HepG2 (cell line): ENCODE results near the gene RTN1. TPM values are rescaled to one million over a fixed set of nuclear protein-coding genes. Genes with fewer than 3 reads are reported as not detected.
A peak's percentile ranks its signal among the peaks of the same experiment; 100 is the strongest.

Source experiments
- HNRNPL ChIP-seq: fragments of 200-400 bp; formaldehyde crosslinking; IDR thresholded peaks from 2 replicates; pipeline ENCODE4 v1.6.1; 2017; ENCODE audit warnings: mild to moderate bottlenecking, low read depth, low read length
- HNRNPUL1 ChIP-seq: fragments of 200-400 bp; formaldehyde crosslinking; IDR thresholded peaks from 2 replicates; pipeline ENCODE4 v1.6.1; 2017; ENCODE audit warnings: low read depth, mild to moderate bottlenecking, low read length, moderate library complexity
- MEIS1 ChIP-seq: sonication (generic); formaldehyde crosslinking; IDR thresholded peaks from 2 replicates; pipeline ENCODE4 v1.9.0; 2021; ENCODE audit warnings: mild to moderate bottlenecking, missing genetic modification reagents, moderate library complexity, borderline replicate concordance
- NR1H2 ChIP-seq: sonication (generic); formaldehyde crosslinking; IDR thresholded peaks from 2 replicates; pipeline ENCODE4 v1.8.1; 2022; ENCODE audit warnings: low read depth, missing genetic modification reagents, borderline replicate concordance
- PCBP1 ChIP-seq: fragments of 200-400 bp; formaldehyde crosslinking; IDR thresholded peaks from 2 replicates; pipeline ENCODE4 v1.6.1; 2017; ENCODE audit warnings: mild to moderate bottlenecking, low read depth, low read length, borderline replicate concordance
- TAF15 ChIP-seq: fragments of 200-400 bp; formaldehyde crosslinking; IDR thresholded peaks from one replicate; pipeline ENCODE4 v1.6.1; 2018; ENCODE audit warnings: mild to moderate bottlenecking, low read depth, low read length; ENCODE audit not compliant: poor library complexity, severe bottlenecking
- ZBTB8A ChIP-seq: sonication (generic); formaldehyde crosslinking; IDR thresholded peaks from 2 replicates; pipeline ENCODE4 v1.4.0; 2020; ENCODE audit warnings: mild to moderate bottlenecking, low read depth, missing genetic modification reagents, borderline replicate concordance
- ZKSCAN5 ChIP-seq: sonication (generic); formaldehyde crosslinking; IDR thresholded peaks from 2 replicates; pipeline ENCODE4 v1.5.1; 2020; ENCODE audit warnings: mild to moderate bottlenecking, missing genetic modification reagents
- ZNF17 ChIP-seq: sonication (generic); formaldehyde crosslinking; IDR thresholded peaks from 2 replicates; pipeline ENCODE4 v1.5.0; 2020; ENCODE audit warnings: mild to moderate bottlenecking, missing genetic modification reagents
- ZNF232 ChIP-seq: sonication (generic); formaldehyde crosslinking; IDR thresholded peaks from 2 replicates; pipeline ENCODE4 v1.4.0; 2020; ENCODE audit warnings: missing genetic modification reagents, borderline replicate concordance
- ZNF546 ChIP-seq: sonication (generic); formaldehyde crosslinking; conservative IDR thresholded peaks from 2 replicates; pipeline ENCODE4 v1.8.1; 2023; ENCODE audit warnings: mild to moderate bottlenecking, missing genetic modification reagents
- ZNF850 ChIP-seq: sonication (generic); formaldehyde crosslinking; conservative IDR thresholded peaks from 2 replicates; pipeline ENCODE4 v1.9.0; 2021; ENCODE audit warnings: mild to moderate bottlenecking, missing genetic modification reagents
- polyA plus RNA-seq, 8 experiments: library from polyadenylated mRNA; depleted of rRNA in 3 of 8; stranded (reverse) in 7 of 8; unstranded in 1 of 8; fragments of >200 nt; fragmentation: Illumina TruSeq in 4 of 8; extraction: Trizol in 4 of 8; gene quantifications; 2 replicates each; pipeline versions ENCODE4 v1.2.1 to v1.2.3, GENCODE V29; 2011 to 2016; ENCODE audit warnings: low read depth in 4 of 8, missing spikeins in 1 of 8, mixed read lengths in 1 of 8; ENCODE audit not compliant: insufficient read depth in 1 of 8
- total RNA-seq, 5 experiments: library from RNA; depleted of rRNA; stranded (reverse); fragments of >200 nt; fragmentation: Illumina TruSeq; extraction: Trizol; gene quantifications; 2 replicates each; pipeline ENCODE4 v1.2.3, GENCODE V29; 2016; ENCODE audit warnings: low read depth in 1 of 5
- TF ChIP-seq, protein P1 (sequence below): sonication (generic); formaldehyde crosslinking; conservative IDR thresholded peaks from 2 replicates; pipeline ENCODE4 v1.4.0; 2020; ENCODE audit warnings: missing genetic modification reagents
- TF ChIP-seq, protein P2 (sequence below): sonication (generic); formaldehyde crosslinking; IDR thresholded peaks from 2 replicates; pipeline ENCODE4 v1.5.0; 2020; ENCODE audit warnings: mild to moderate bottlenecking, missing genetic modification reagents, borderline replicate concordance
- TF ChIP-seq, protein P3 (sequence below): sonication (generic); formaldehyde crosslinking; IDR thresholded peaks from 2 replicates; pipeline ENCODE4 v1.8.0; 2022; ENCODE audit warnings: low read depth, missing genetic modification reagents
- TF ChIP-seq, protein P4 (sequence below): sonication (generic); formaldehyde crosslinking; IDR thresholded peaks from 2 replicates; pipeline ENCODE4 v1.5.0; 2020; ENCODE audit warnings: missing genetic modification reagents

Gene RTN1
- total and polyA plus RNA-seq, 2 of the 13 experiments (the other 11 are each of a cell fraction or from before 2014, with no cell fraction given) = 0.04 to 0.18 TPM

DNA sequence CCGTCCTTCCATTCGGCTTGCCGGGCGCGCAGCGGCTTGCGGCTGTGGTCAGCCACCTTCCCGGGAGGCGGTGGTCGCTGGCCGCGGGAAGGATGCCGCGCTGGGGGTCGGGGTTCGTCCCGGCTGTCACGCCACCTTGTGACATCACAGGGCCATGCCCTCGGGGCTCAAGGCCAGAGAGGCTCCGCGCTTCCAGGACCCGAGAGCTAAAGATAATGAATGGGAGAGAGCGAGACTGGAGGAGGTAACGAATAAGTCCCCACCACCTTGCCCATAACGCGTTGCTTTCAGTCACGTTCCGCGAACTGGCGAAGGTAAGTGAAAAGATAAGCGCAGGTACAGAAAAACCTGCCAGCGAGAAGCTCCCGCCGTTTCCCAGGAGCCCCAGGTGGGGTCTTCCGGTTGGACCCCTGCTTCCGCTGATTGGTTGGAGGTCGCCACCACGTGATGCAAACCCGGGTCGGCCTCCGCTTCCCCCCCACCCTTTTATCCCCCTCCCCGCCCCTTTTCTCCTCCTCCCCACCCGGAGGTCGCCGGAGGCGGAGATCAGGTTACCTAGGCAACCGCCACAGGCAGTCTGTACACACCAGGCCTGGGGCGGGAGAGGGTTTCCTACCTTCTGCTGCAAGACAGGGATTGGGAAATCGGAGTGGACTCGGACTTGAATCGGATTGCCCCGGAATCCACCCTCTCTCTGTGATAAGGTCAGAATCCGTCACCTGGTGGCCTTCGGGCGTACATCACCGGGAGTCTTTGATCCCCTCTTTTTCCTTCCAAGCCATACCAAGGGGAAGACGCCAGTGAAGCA is 49.2 kb upstream of the RTN1 start, which contains the start of gene LRRC9 (continued):
- TF ChIP-seq, protein P1, sequence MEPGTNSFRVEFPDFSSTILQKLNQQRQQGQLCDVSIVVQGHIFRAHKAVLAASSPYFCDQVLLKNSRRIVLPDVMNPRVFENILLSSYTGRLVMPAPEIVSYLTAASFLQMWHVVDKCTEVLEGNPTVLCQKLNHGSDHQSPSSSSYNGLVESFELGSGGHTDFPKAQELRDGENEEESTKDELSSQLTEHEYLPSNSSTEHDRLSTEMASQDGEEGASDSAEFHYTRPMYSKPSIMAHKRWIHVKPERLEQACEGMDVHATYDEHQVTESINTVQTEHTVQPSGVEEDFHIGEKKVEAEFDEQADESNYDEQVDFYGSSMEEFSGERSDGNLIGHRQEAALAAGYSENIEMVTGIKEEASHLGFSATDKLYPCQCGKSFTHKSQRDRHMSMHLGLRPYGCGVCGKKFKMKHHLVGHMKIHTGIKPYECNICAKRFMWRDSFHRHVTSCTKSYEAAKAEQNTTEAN = no peak
- TF ChIP-seq PCBP1 = 0 out of 2 replicates have a peak, but pooled peaks have one; percentile 74
- TF ChIP-seq TAF15 = no peak
- TF ChIP-seq ZNF850 = peak; percentile 41; the same call in 1 of the 2 replicates
- TF ChIP-seq HNRNPUL1 = no peak
- TF ChIP-seq ZNF17 = no peak
- no peak; the same call in 1 of the 2 replicates for TF ChIP-seq MEIS1 (CRISPR knock-in tag)
- TF ChIP-seq ZBTB8A = no peak
- TF ChIP-seq ZNF232 (CRISPR knock-in tag) = 0 out of 2 replicates have a peak, but pooled peaks have one; percentile 27
- no peak for TF ChIP-seq ZKSCAN5
- TF ChIP-seq HNRNPL = no peak
- TF ChIP-seq, protein P2, sequence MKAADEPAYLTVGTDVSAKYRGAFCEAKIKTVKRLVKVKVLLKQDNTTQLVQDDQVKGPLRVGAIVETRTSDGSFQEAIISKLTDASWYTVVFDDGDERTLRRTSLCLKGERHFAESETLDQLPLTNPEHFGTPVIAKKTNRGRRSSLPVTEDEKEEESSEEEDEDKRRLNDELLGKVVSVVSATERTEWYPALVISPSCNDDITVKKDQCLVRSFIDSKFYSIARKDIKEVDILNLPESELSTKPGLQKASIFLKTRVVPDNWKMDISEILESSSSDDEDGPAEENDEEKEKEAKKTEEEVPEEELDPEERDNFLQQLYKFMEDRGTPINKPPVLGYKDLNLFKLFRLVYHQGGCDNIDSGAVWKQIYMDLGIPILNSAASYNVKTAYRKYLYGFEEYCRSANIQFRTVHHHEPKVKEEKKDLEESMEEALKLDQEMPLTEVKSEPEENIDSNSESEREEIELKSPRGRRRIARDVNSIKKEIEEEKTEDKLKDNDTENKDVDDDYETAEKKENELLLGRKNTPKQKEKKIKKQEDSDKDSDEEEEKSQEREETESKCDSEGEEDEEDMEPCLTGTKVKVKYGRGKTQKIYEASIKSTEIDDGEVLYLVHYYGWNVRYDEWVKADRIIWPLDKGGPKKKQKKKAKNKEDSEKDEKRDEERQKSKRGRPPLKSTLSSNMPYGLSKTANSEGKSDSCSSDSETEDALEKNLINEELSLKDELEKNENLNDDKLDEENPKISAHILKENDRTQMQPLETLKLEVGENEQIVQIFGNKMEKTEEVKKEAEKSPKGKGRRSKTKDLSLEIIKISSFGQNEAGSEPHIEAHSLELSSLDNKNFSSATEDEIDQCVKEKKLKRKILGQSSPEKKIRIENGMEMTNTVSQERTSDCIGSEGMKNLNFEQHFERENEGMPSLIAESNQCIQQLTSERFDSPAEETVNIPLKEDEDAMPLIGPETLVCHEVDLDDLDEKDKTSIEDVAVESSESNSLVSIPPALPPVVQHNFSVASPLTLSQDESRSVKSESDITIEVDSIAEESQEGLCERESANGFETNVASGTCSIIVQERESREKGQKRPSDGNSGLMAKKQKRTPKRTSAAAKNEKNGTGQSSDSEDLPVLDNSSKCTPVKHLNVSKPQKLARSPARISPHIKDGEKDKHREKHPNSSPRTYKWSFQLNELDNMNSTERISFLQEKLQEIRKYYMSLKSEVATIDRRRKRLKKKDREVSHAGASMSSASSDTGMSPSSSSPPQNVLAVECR (CRISPR knock-in tag) = peak; percentile 83
- TF ChIP-seq, protein P3, sequence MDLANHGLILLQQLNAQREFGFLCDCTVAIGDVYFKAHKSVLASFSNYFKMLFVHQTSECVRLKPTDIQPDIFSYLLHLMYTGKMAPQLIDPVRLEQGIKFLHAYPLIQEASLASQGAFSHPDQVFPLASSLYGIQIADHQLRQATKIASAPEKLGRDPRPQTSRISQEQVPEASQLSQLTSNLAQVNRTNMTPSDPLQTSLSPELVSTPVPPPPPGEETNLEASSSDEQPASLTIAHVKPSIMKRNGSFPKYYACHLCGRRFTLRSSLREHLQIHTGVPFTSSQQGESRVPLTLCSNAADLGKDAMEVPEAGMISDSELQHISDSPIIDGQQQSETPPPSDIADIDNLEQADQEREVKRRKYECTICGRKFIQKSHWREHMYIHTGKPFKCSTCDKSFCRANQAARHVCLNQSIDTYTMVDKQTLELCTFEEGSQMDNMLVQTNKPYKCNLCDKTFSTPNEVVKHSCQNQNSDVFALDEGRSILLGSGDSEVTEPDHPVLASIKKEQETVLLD = no peak
- TF ChIP-seq, protein P4, sequence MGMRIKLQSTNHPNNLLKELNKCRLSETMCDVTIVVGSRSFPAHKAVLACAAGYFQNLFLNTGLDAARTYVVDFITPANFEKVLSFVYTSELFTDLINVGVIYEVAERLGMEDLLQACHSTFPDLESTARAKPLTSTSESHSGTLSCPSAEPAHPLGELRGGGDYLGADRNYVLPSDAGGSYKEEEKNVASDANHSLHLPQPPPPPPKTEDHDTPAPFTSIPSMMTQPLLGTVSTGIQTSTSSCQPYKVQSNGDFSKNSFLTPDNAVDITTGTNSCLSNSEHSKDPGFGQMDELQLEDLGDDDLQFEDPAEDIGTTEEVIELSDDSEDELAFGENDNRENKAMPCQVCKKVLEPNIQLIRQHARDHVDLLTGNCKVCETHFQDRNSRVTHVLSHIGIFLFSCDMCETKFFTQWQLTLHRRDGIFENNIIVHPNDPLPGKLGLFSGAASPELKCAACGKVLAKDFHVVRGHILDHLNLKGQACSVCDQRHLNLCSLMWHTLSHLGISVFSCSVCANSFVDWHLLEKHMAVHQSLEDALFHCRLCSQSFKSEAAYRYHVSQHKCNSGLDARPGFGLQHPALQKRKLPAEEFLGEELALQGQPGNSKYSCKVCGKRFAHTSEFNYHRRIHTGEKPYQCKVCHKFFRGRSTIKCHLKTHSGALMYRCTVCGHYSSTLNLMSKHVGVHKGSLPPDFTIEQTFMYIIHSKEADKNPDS = no peak
- TF ChIP-seq ZNF546 (CRISPR knock-in tag) = 0 out of 2 replicates have a peak, but pooled peaks have one; percentile 35
- no peak for TF ChIP-seq NR1H2 (CRISPR knock-in tag)
